HEK293 (cell line): ENCODE results near the gene KCNJ14.

Source experiments
- CTCF ChIA-PET: fragments of 350-600 bp; formaldehyde crosslinking; extraction: SDS; loops from one replicate; lab custom pipeline; 2021; ENCODE audit warnings: antibody characterized with exemption; lab: Yijun Ruan, JAX
- POLR2A ChIA-PET: fragments of 300-600 bp; formaldehyde crosslinking; extraction: SDS; loops from one replicate; lab custom pipeline; 2020; ENCODE audit warnings: antibody characterized with exemption, inconsistent platforms; lab: Yijun Ruan, JAX
- H3K27ac ChIP-seq: fragments of 200-500 bp; sonication (Bioruptor generic); 2 replicates; pipeline ENCODE4 v1.5.1; 2014; ENCODE audit warnings: low read depth, low read length, control low read depth, inconsistent platforms; ENCODE audit errors: extremely low read depth
- H3K36me3 ChIP-seq, 2 experiments: fragments of 200-500 bp in 1 of 2; sonication (Bioruptor generic) in 1 of 2; 1 replicate in 1 of 2; 2 replicates in 1 of 2; pipeline ENCODE4 v1.5.1; 2014 to 2017; ENCODE audit warnings: inconsistent platforms in 2 of 2, low read length in 2 of 2; ENCODE audit not compliant: control insufficient read depth in 2 of 2, insufficient read depth in 1 of 2
- H3K4me1 ChIP-seq: fragments of 200-500 bp; sonication (Bioruptor generic); 2 replicates; pipeline ENCODE4 v1.5.1; 2014; ENCODE audit warnings: mild to moderate bottlenecking, low read length, inconsistent platforms; ENCODE audit not compliant: control insufficient read depth, insufficient read depth
- H3K4me3 ChIP-seq: 2 replicates; pipeline ENCODE4 v1.5.1; 2011; ENCODE audit warnings: low read depth, mild to moderate bottlenecking, control low read depth, low read length, moderate library complexity
- H3K9me3 ChIP-seq: fragments of 200-500 bp; sonication (Bioruptor generic); 2 replicates; pipeline ENCODE4 v1.5.1; 2014; ENCODE audit warnings: low read depth, low read length, inconsistent platforms; ENCODE audit not compliant: control insufficient read depth, insufficient read depth
- BCL11B ChIP-seq: fragments of 450-650 bp; formaldehyde crosslinking; IDR thresholded peaks from 2 replicates; pipeline ENCODE4 v1.5.1; 2016; ENCODE audit warnings: low read depth, missing biosample characterization, missing genetic modification characterization
- GLIS1 ChIP-seq: fragments of 450-650 bp; formaldehyde crosslinking; IDR thresholded peaks from 2 replicates; pipeline ENCODE4 v1.5.1; 2016; ENCODE audit warnings: missing biosample characterization, missing genetic modification characterization
- IKZF3 ChIP-seq: fragments of 450-650 bp; IDR thresholded peaks from 2 replicates; pipeline ENCODE4 v1.5.0; 2018; ENCODE audit warnings: missing biosample characterization, mild to moderate bottlenecking, missing genetic modification characterization, moderate library complexity
- KLF1 ChIP-seq: fragments of 450-650 bp; formaldehyde crosslinking; IDR thresholded peaks from 2 replicates; pipeline ENCODE4 v1.5.1; 2016; ENCODE audit warnings: missing biosample characterization, missing genetic modification characterization
- KLF16 ChIP-seq: fragments of 450-650 bp; formaldehyde crosslinking; IDR thresholded peaks from 2 replicates; pipeline ENCODE4 v1.5.1; 2017; ENCODE audit warnings: missing biosample characterization, missing genetic modification characterization
- KLF8 ChIP-seq: fragments of 450-650 bp; formaldehyde crosslinking; IDR thresholded peaks from 2 replicates; pipeline ENCODE4 v1.5.1; 2016; ENCODE audit warnings: missing biosample characterization, missing genetic modification characterization
- SCRT2 ChIP-seq: fragments of 450-650 bp; formaldehyde crosslinking; IDR thresholded peaks from 2 replicates; pipeline ENCODE4 v1.5.1; 2016; ENCODE audit warnings: missing biosample characterization, missing genetic modification characterization
- SP2 ChIP-seq: fragments of 450-650 bp; formaldehyde crosslinking; IDR thresholded peaks from 2 replicates; pipeline ENCODE4 v1.5.1; 2016; ENCODE audit warnings: missing biosample characterization, missing genetic modification characterization
- SP3 ChIP-seq: fragments of 450-650 bp; formaldehyde crosslinking; IDR thresholded peaks from 2 replicates; pipeline ENCODE4 v1.5.1; 2016; ENCODE audit warnings: missing biosample characterization, missing genetic modification characterization
- YY1 ChIP-seq: fragments of 450-650 bp; formaldehyde crosslinking; IDR thresholded peaks from 2 replicates; pipeline ENCODE4 v1.5.1; 2018; ENCODE audit warnings: missing biosample characterization, missing genetic modification characterization
- ZBTB17 ChIP-seq: fragments of 450-650 bp; formaldehyde crosslinking; IDR thresholded peaks from 2 replicates; pipeline ENCODE4 v1.5.1; 2016; ENCODE audit warnings: missing biosample characterization, missing genetic modification characterization
- ZBTB20 ChIP-seq: fragments of 450-650 bp; formaldehyde crosslinking; IDR thresholded peaks from 2 replicates; pipeline ENCODE4 v1.5.1; 2016; ENCODE audit warnings: missing biosample characterization, missing genetic modification characterization
- ZBTB8A ChIP-seq: fragments of 450-650 bp; formaldehyde crosslinking; IDR thresholded peaks from 2 replicates; pipeline ENCODE4 v1.5.1; 2016; ENCODE audit warnings: missing biosample characterization, missing genetic modification characterization
- ZEB2 ChIP-seq: fragments of 450-650 bp; formaldehyde crosslinking; IDR thresholded peaks from 2 replicates; pipeline ENCODE4 v1.5.1; 2016; ENCODE audit warnings: missing biosample characterization, missing genetic modification characterization
- ZIC2 ChIP-seq: fragments of 450-650 bp; formaldehyde crosslinking; IDR thresholded peaks from 2 replicates; pipeline ENCODE4 v1.5.1; 2016; ENCODE audit warnings: missing biosample characterization, missing genetic modification characterization
- ZNF10 ChIP-seq: fragments of 450-650 bp; formaldehyde crosslinking; IDR thresholded peaks from 2 replicates; pipeline ENCODE4 v1.5.1; 2017; ENCODE audit warnings: missing biosample characterization, missing genetic modification characterization
- ZNF114 ChIP-seq: fragments of 450-650 bp; formaldehyde crosslinking; IDR thresholded peaks from 2 replicates; pipeline ENCODE4 v1.5.0; 2017; ENCODE audit warnings: missing biosample characterization, missing genetic modification characterization
- ZNF132 ChIP-seq: fragments of 450-650 bp; formaldehyde crosslinking; IDR thresholded peaks from 2 replicates; pipeline ENCODE4 v1.5.1; 2017; ENCODE audit warnings: missing biosample characterization, missing genetic modification characterization, borderline replicate concordance
- ZNF221 ChIP-seq: fragments of 450-650 bp; formaldehyde crosslinking; IDR thresholded peaks from 2 replicates; pipeline ENCODE4 v1.5.1; 2017; ENCODE audit warnings: missing biosample characterization, missing genetic modification characterization, borderline replicate concordance
- ZNF302 ChIP-seq: fragments of 450-650 bp; formaldehyde crosslinking; IDR thresholded peaks from 2 replicates; pipeline ENCODE4 v1.5.1; 2016; ENCODE audit warnings: missing biosample characterization, missing genetic modification characterization, low read depth
- ZNF341 ChIP-seq: fragments of 450-650 bp; formaldehyde crosslinking; IDR thresholded peaks from 2 replicates; pipeline ENCODE4; 2016; ENCODE audit warnings: low read depth, missing biosample characterization, missing genetic modification characterization
- ZNF654 ChIP-seq: fragments of 450-650 bp; formaldehyde crosslinking; IDR thresholded peaks from 2 replicates; pipeline ENCODE4 v1.5.1; 2016; ENCODE audit warnings: low read depth, missing biosample characterization, missing genetic modification characterization
- ZNF664 ChIP-seq: fragments of 450-650 bp; formaldehyde crosslinking; IDR thresholded peaks from 2 replicates; pipeline ENCODE4 v1.5.1; 2016; ENCODE audit warnings: missing biosample characterization, missing genetic modification characterization
- ZNF777 ChIP-seq: fragments of 450-650 bp; formaldehyde crosslinking; IDR thresholded peaks from 2 replicates; pipeline ENCODE4 v1.5.1; 2017; ENCODE audit warnings: missing biosample characterization, missing genetic modification characterization, borderline replicate concordance
- ZNF837 ChIP-seq: fragments of 450-650 bp; formaldehyde crosslinking; IDR thresholded peaks from 2 replicates; pipeline ENCODE4 v1.5.1; 2016; ENCODE audit warnings: missing biosample characterization, missing genetic modification characterization
- ZXDB ChIP-seq: fragments of 450-650 bp; formaldehyde crosslinking; IDR thresholded peaks from 2 replicates; pipeline ENCODE4 v1.5.1; 2016; ENCODE audit warnings: missing biosample characterization, missing genetic modification characterization
- TF ChIP-seq, protein P1 (sequence below): fragments of 450-650 bp; formaldehyde crosslinking; IDR thresholded peaks from 2 replicates; pipeline ENCODE4; 2016; ENCODE audit warnings: missing biosample characterization, missing genetic modification characterization
- TF ChIP-seq, protein P2 (sequence below): fragments of 450-650 bp; formaldehyde crosslinking; IDR thresholded peaks from 2 replicates; pipeline ENCODE4 v1.5.1; 2016; ENCODE audit warnings: missing biosample characterization, missing genetic modification characterization
- TF ChIP-seq, protein P3 (sequence below): fragments of 450-650 bp; formaldehyde crosslinking; optimal IDR thresholded peaks from 2 replicates; pipeline ENCODE3; 2016; ENCODE audit warnings: missing biosample characterization, mild to moderate bottlenecking, missing genetic modification characterization
- TF ChIP-seq, protein P4 (sequence below): fragments of 450-650 bp; formaldehyde crosslinking; IDR thresholded peaks from 2 replicates; pipeline ENCODE4 v1.5.1; 2016; ENCODE audit warnings: missing biosample characterization, missing genetic modification characterization
- TF ChIP-seq, protein P5 (sequence below): fragments of 450-650 bp; formaldehyde crosslinking; IDR thresholded peaks from 2 replicates; pipeline ENCODE4 v1.5.1; 2017; ENCODE audit warnings: missing biosample characterization, missing genetic modification characterization

KCNJ14 gene

DNA sequence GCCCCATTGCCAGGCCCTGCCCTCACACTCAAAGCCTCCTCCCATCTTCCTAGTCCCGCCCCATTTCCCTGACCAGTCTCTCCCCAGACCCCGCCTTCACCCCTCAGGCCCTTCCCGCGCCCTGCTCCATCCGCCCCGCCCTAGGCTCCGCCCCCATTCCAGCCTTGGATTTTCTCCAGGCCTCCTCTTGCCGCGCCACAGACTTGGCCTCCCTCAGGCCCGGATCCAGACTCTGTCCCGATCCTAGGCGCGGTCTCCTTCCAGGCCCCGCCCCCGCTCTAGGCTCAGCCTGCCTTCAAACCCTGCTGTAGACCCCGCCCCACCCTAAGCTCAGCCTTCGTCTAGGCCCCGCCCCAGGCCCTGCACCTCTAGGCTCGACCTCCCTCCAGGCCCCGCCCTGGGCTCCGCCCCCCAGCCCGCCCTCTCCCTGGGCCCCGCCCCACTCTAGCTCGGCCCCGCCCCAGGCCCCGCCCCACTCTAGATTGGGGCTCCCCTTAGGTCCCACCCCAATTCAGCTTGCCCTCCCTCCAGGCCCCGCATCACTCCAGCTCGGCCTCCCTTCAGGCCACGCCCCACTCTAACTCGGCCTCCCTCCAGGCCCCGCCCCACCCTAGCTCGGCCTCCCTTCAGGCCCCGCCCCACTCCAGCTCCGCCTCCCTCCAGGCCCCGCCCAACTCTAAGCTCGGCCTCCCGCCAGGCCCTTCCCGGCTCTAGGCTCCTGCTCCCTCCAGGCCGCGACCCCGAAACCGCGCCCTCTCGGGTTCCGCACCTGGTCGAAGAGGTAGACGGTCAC is 37.7 kb downstream of the KCNJ14 start:
- H3K4me1 ChIP-seq: peaks cover 6% of the 10 kb centered on the region

DNA sequence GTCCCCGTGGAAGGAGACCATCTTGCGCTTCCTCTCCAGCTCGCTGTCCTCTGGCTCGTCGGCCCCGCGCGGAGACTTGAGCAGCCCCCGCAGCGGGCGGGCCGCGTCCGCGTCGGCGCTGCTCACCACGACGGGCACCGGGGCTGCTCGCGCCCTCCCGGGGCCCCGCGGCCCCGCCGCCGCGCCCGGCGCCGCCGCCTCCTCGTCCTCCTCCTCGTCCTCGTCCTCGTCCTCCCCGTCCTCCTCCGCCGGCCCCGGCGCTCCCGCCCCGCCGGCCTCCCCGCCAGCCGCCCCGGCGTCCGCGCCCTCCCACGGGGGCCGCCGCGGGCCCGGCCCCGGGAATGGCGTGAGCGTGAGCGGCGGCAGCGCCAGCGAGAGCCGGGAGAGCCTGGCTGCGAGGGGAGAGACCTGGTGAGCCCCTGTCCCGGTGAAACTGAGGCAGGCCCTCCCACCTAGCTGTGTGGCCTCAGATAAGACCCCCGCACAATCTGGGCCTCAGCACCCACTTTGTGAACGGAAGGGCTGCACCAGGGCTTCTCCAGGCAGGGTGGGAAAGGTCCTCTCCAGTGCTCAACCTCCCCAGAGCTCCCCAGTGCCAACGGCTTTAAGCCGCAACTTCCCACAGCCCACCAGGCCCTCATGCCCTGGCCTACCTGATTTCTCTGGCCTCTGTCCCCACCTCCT is 38.5 kb downstream of the KCNJ14 start:
- TF ChIP-seq ZNF777: no peak
- TF ChIP-seq IKZF3: no peak
- no peak for TF ChIP-seq YY1 (tag by site-specific recombination)
- no peak for TF ChIP-seq ZNF132
- TF ChIP-seq, protein P1, sequence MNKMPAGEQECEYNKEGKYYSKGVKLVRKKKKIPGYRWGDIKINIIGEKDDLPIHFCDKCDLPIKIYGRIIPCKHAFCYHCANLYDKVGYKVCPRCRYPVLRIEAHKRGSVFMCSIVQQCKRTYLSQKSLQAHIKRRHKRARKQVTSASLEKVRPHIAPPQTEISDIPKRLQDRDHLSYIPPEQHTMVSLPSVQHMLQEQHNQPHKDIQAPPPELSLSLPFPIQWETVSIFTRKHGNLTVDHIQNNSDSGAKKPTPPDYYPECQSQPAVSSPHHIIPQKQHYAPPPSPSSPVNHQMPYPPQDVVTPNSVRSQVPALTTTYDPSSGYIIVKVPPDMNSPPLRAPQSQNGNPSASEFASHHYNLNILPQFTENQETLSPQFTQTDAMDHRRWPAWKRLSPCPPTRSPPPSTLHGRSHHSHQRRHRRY (tag by site-specific recombination): no peak
- TF ChIP-seq, protein P2, sequence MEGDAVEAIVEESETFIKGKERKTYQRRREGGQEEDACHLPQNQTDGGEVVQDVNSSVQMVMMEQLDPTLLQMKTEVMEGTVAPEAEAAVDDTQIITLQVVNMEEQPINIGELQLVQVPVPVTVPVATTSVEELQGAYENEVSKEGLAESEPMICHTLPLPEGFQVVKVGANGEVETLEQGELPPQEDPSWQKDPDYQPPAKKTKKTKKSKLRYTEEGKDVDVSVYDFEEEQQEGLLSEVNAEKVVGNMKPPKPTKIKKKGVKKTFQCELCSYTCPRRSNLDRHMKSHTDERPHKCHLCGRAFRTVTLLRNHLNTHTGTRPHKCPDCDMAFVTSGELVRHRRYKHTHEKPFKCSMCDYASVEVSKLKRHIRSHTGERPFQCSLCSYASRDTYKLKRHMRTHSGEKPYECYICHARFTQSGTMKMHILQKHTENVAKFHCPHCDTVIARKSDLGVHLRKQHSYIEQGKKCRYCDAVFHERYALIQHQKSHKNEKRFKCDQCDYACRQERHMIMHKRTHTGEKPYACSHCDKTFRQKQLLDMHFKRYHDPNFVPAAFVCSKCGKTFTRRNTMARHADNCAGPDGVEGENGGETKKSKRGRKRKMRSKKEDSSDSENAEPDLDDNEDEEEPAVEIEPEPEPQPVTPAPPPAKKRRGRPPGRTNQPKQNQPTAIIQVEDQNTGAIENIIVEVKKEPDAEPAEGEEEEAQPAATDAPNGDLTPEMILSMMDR (tag by site-specific recombination): no peak
- TF ChIP-seq ZNF664: no peak
- no peaks in the 10 kb centered on the region for H3K36me3 ChIP-seq
- H3K4me1 ChIP-seq: peaks cover 6% of the 10 kb centered on the region
- H3K27ac ChIP-seq: no peak overlapping the region
- ChIA-PET POLR2A (interaction anchor here (0.6 to 2.4 kb wide), 23 partner anchors 8 to 470 kb away, joined by 3 to 20 read pairs (median 5); partner anchors contain the start of genes GRWD1, KDELR1, RPL18 and SPHK2), CTCF (interaction anchor here (0.7 to 11.2 kb wide), 7 partner anchors 8 to 180 kb away, joined by 3 to 170 read pairs (median 3); partner anchors contain the start of gene KDELR1)
- H3K9me3 ChIP-seq: no peaks in the 10 kb centered on the region
- peak overlapping the region; percentile 23 for H3K4me3 ChIP-seq

More for the DNA sequence above, 37.7 kb downstream of the KCNJ14 start:
- TF ChIP-seq SP3 (tag by site-specific recombination) (peak; percentile 85), ZBTB20 (tag by site-specific recombination) (0 out of 2 replicates have a peak, but pooled peaks have one; percentile 30), SP2 (tag by site-specific recombination) (peak; percentile 83), ZXDB (tag by site-specific recombination) (0 out of 2 replicates have a peak, but pooled peaks have one; percentile 17), ZNF302 (tag by site-specific recombination) (no peak), BCL11B (tag by site-specific recombination) (0 out of 2 replicates have a peak, but pooled peaks have one; percentile 26), KLF8 (tag by site-specific recombination) (peak; percentile 93; the same call in 1 of the 2 replicates), ZBTB17 (tag by site-specific recombination) (peak; percentile 95), ZEB2 (tag by site-specific recombination) (0 out of 2 replicates have a peak, but pooled peaks have one; percentile 43), ZNF221 (tag by site-specific recombination) (no peak), IKZF3 (peak; percentile 95), KLF16 (tag by site-specific recombination) (peak; percentile 83; the same call in 1 of the 2 replicates), ZNF341 (tag by site-specific recombination) (peak; percentile 37; the same call in 1 of the 2 replicates), GLIS1 (tag by site-specific recombination) (peak; percentile 29; the same call in 1 of the 2 replicates), ZIC2 (tag by site-specific recombination) (0 out of 2 replicates have a peak, but pooled peaks have one; percentile 12), ZNF114 (tag by site-specific recombination) (no peak), ZNF654 (tag by site-specific recombination) (no peak), ZNF10 (tag by site-specific recombination) (no peak), ZBTB8A (tag by site-specific recombination) (no peak), SCRT2 (no peak), KLF1 (tag by site-specific recombination) (peak; percentile 97), ZNF837 (tag by site-specific recombination) (no peak)
- TF ChIP-seq, protein P3, sequence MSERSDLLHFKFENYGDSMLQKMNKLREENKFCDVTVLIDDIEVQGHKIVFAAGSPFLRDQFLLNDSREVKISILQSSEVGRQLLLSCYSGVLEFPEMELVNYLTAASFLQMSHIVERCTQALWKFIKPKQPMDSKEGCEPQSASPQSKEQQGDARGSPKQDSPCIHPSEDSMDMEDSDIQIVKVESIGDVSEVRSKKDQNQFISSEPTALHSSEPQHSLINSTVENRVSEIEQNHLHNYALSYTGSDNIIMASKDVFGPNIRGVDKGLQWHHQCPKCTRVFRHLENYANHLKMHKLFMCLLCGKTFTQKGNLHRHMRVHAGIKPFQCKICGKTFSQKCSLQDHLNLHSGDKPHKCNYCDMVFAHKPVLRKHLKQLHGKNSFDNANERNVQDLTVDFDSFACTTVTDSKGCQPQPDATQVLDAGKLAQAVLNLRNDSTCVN (tag by site-specific recombination): peak; percentile 31
- TF ChIP-seq, protein P4, sequence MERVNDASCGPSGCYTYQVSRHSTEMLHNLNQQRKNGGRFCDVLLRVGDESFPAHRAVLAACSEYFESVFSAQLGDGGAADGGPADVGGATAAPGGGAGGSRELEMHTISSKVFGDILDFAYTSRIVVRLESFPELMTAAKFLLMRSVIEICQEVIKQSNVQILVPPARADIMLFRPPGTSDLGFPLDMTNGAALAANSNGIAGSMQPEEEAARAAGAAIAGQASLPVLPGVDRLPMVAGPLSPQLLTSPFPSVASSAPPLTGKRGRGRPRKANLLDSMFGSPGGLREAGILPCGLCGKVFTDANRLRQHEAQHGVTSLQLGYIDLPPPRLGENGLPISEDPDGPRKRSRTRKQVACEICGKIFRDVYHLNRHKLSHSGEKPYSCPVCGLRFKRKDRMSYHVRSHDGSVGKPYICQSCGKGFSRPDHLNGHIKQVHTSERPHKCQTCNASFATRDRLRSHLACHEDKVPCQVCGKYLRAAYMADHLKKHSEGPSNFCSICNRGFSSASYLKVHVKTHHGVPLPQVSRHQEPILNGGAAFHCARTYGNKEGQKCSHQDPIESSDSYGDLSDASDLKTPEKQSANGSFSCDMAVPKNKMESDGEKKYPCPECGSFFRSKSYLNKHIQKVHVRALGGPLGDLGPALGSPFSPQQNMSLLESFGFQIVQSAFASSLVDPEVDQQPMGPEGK (tag by site-specific recombination): peak; percentile 56; the same call in 1 of the 2 replicates
- TF ChIP-seq, protein P5, sequence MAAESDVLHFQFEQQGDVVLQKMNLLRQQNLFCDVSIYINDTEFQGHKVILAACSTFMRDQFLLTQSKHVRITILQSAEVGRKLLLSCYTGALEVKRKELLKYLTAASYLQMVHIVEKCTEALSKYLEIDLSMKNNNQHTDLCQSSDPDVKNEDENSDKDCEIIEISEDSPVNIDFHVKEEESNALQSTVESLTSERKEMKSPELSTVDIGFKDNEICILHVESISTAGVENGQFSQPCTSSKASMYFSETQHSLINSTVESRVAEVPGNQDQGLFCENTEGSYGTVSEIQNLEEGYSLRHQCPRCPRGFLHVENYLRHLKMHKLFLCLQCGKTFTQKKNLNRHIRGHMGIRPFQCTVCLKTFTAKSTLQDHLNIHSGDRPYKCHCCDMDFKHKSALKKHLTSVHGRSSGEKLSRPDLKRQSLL (tag by site-specific recombination): peak; percentile 87
- Histone ChIP-seq H3K36me3 (no peaks in the 10 kb centered on the region), H3K4me3 (peak overlapping the region; percentile 23), H3K9me3 (no peaks in the 10 kb centered on the region), H3K27ac (no peak overlapping the region)
- CTCF ChIA-PET: interaction anchor here (0.6 to 11.2 kb wide), 8 partner anchors 9 to 814 kb away, joined by 3 to 170 read pairs (median 3); partner anchors contain the start of gene KDELR1
- POLR2A ChIA-PET: interaction anchor here (0.5 to 2.4 kb wide), 26 partner anchors 9 to 471 kb away, joined by 3 to 20 read pairs (median 6); partner anchors contain the start of genes GRWD1, KDELR1, RPL18 and SPHK2
